GM23248 (cell line): ENCODE data around the gene VPS51. TPM values are rescaled to one million over a fixed set of nuclear protein-coding genes. Genes with fewer than 3 reads are reported as not detected.

ENCODE experiments used
- DNase-seq: peaks from one replicate; pipeline ENCODE4 v3.0.0-alpha.2; 2015
- H2AFZ ChIP-seq: fragments of 200-600 bp; sonication (generic); 2 replicates; pipeline ENCODE4 v1.6.1; 2016; ENCODE audit warnings: antibody characterized with exemption
- H3F3A ChIP-seq: fragments of 200-600 bp; sonication (generic); 2 replicates; pipeline ENCODE4 v1.6.1; 2016; ENCODE audit warnings: mild to moderate bottlenecking, antibody characterized with exemption, mixed run types; ENCODE audit not compliant: insufficient read depth
- H3K27ac ChIP-seq: fragments of 200-600 bp; sonication (generic); 2 replicates; pipeline ENCODE4 v1.5.1; 2016; ENCODE audit warnings: mild to moderate bottlenecking
- H3K27me3 ChIP-seq: fragments of 200-600 bp; sonication (generic); replicated peaks from 2 replicates; pipeline ENCODE4 v1.6.1; 2016; ENCODE audit warnings: mild to moderate bottlenecking; ENCODE audit not compliant: insufficient read depth
- H3K36me3 ChIP-seq: fragments of 200-600 bp; sonication (generic); 2 replicates; pipeline ENCODE4 v1.6.1; 2016; ENCODE audit warnings: low read depth, mild to moderate bottlenecking
- H3K4me1 ChIP-seq: fragments of 200-600 bp; sonication (generic); 2 replicates; pipeline ENCODE4 v1.6.1; 2016; ENCODE audit warnings: mild to moderate bottlenecking; ENCODE audit not compliant: insufficient read depth
- H3K4me2 ChIP-seq: fragments of 200-600 bp; sonication (generic); one replicate; pipeline ENCODE4 v1.6.1; 2016; ENCODE audit warnings: mild to moderate bottlenecking; ENCODE audit not compliant: unreplicated experiment
- H3K4me3 ChIP-seq: fragments of 200-600 bp; sonication (generic); 2 replicates; pipeline ENCODE4 v1.5.1; 2016; ENCODE audit warnings: mild to moderate bottlenecking
- H3K79me2 ChIP-seq: fragments of 200-600 bp; sonication (generic); 2 replicates; pipeline ENCODE4 v1.6.1; 2016; ENCODE audit warnings: mild to moderate bottlenecking; ENCODE audit not compliant: insufficient read depth
- H3K9ac ChIP-seq: fragments of 200-600 bp; sonication (generic); 2 replicates; pipeline ENCODE4 v1.6.1; 2016; ENCODE audit warnings: mild to moderate bottlenecking
- H3K9me2 ChIP-seq: fragments of 200-600 bp; sonication (generic); 2 replicates; pipeline ENCODE4 v1.6.1; 2016; ENCODE audit warnings: mixed run types, mild to moderate bottlenecking, moderate library complexity; ENCODE audit not compliant: insufficient read depth
- H3K9me3 ChIP-seq: fragments of 200-600 bp; sonication (generic); one replicate; pipeline ENCODE4 v1.6.1; 2017; ENCODE audit warnings: low read depth
- H4K20me1 ChIP-seq: fragments of 200-600 bp; sonication (generic); 2 replicates; pipeline ENCODE4 v1.6.0; 2016; ENCODE audit not compliant: insufficient read depth
- EZH2 ChIP-seq: fragments of 200-600 bp; sonication (generic); IDR thresholded peaks from 2 replicates; pipeline ENCODE4 v1.6.1; 2018; ENCODE audit warnings: antibody characterized with exemption, mild to moderate bottlenecking; ENCODE audit not compliant: insufficient read depth, poor library complexity, severe bottlenecking
- EZH2phosphoT487 ChIP-seq: fragments of 200-600 bp; sonication (generic); IDR thresholded peaks from 2 replicates; pipeline ENCODE4 v1.6.1; 2018; ENCODE audit warnings: antibody characterized with exemption, moderate library complexity, mild to moderate bottlenecking, low read depth; ENCODE audit not compliant: insufficient read depth
- WGBS, 2 experiments: methylation state at CpG; one replicate each; pipeline ENCODE4 v1.1.6; 2015 to 2017; ENCODE audit warnings: low lambda C conversion rate in 2 of 2, low coverage in 1 of 2; ENCODE audit errors: missing lambda C conversion rate in 2 of 2; 5-methylcytosine and 5-hydroxymethylcytosine counted together
- in situ Hi-C: fragments of 300-500 bp; cut with MboI; formaldehyde crosslinking; loops from 2 replicates; pipeline ENCODE4 v1.15.0; 2020
- polyA plus RNA-seq: library from polyadenylated mRNA; unstranded; fragments of >200 nt; fragmentation: Nextera tagmentation; extraction: Ambion mirVana; gene quantifications from 2 replicates; pipeline ENCODE4 v1.2.1, GENCODE V29; 2016
- total RNA-seq: library from RNA; depleted of rRNA; stranded (reverse); fragments of >200 nt; shearing (Covaris generic); gene quantifications from 2 replicates; pipeline ENCODE4 v1.2.3, GENCODE V29; 2014

Gene VPS51
- total and polyA plus RNA-seq, 2 experiments from 2014 or later = 30.7 to 339 TPM

DNA sequence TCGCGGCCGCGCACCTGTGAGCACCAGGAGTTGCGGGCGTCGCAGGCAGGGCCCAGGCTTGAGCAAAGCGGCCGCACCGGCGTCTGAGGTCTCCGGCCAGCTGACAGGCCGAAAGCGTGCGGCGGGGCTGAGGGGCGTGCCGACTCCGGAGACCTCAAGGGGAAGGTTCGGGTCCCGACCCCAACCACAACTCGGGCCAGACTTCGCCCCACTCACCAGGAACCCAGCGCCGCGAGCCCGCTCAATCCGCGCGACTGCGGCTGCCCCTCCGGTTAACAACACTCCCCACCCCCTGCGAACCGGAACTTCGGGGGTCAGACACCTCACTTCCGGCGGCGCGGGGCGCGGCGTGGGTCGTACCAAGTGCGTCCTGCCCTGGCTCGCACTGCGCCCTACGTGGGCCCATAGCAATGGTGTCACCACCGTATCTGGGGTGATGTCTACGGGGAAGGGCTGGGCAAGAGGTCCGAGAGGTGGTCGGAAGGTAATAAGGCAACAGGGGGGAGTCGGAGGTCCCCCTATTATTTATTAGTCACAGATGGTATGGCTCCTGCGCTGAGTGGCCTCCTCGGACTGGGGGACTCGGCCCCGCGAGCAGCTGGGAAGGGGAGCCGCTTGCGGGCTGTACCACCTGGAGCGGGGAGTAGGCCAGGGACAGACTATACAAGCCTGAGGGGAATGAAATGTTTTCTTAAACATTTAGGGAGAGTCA is 38.4 kb downstream of the VPS51 start, which contains the start of gene SYVN1:
SYVN1 (minus strand) TSS at position 280 of the 712 bp plus-strand sequence. CDS start 918 bp downstream, outside the sequence.
- Histone ChIP-seq H3K9ac (peak within 1 kb of the TSS; percentile 98), H3K79me2 (peaks cover 37% of the 10 kb centered on the region), H3K9me2 (no peaks in the 10 kb centered on the region), H3K27me3 (no peaks in the 10 kb centered on the region), H3K4me3 (peak within 1 kb of the TSS; percentile 84), H3K4me2 (peak within 1 kb of the TSS; percentile 82), H3K27ac (peak within 1 kb of the TSS; percentile 98), H3K36me3 (peaks cover 4% of the 10 kb centered on the region; the same call in 1 of the 2 replicates), H3F3A (0 out of 2 replicates have a peak, but pooled peaks cover 2% of the 10 kb centered on the region), H3K4me1 (peaks cover 8% of the 10 kb centered on the region), H3K9me3 (no peaks in the 10 kb centered on the region), H2AFZ (peak within 1 kb of the TSS; percentile 82), H4K20me1 (no peaks in the 10 kb centered on the region)
- 1% methylated on average over 55 to 60 of the region's 60 CpGs for WGBS, 2 experiments
- no peak for TF ChIP-seq EZH2
- TF ChIP-seq EZH2phosphoT487 = no peak
- DNase-seq = peak; percentile 95
- in situ Hi-C loops = no loop called here

GRCh38 chr11:65134952-65135632 is 39.1 kb downstream of the VPS51 start:
- peak; percentile 95 for DNase-seq
- no peaks in the 10 kb centered on the region for H3K27me3 ChIP-seq
- no peak for TF ChIP-seq EZH2phosphoT487
- no peak for TF ChIP-seq EZH2
- peak overlapping the region; percentile 98 for H3K27ac ChIP-seq
- 1 to 3% methylated on average over 24 of the region's 24 CpGs for WGBS, 2 experiments
- peak overlapping the region; percentile 82 for H3K4me2 ChIP-seq
- peak overlapping the region; percentile 98 for H3K9ac ChIP-seq
- H3K4me3 ChIP-seq = peak overlapping the region; percentile 84
- H3F3A ChIP-seq = no peaks in the 10 kb centered on the region
- in situ Hi-C loops = no loop called here
- H2AFZ ChIP-seq = peak overlapping the region; percentile 82
- peaks cover 37% of the 10 kb centered on the region for H3K79me2 ChIP-seq
- H3K4me1 ChIP-seq = peaks cover 8% of the 10 kb centered on the region
- H3K9me2 ChIP-seq = no peaks in the 10 kb centered on the region
- H3K36me3 ChIP-seq = 0 out of 2 replicates have a peak, but pooled peaks cover 4% of the 10 kb centered on the region
- no peaks in the 10 kb centered on the region for H4K20me1 ChIP-seq
- no peaks in the 10 kb centered on the region for H3K9me3 ChIP-seq

DNA sequence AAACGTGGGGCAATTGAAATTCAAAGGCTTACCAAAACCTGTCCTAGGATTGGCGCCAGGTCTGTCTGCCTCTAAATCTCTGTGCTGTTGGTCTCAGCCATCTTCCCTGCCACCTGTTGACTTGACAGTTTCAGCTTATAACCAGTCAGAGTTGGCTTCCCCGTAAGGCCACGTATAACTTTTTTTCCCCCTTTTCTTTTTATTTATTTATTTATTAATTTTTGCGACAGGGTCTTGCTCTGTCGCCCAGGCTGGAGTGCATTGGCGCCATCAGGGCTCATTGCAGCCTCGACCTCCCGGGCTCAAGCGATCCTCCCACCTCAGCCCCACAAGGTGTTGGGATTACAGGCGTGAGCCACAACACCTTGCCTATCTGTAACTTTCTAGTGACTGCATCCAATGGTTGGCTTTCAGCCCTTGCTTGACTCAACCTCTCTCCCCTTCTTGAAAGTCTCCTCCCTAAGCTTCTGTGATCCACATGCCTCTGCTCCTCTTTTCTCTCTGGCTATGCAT is 39.7 kb downstream of the VPS51 start:
- in situ Hi-C loops = no loop called here
- Histone ChIP-seq H2AFZ (peak overlapping the region; percentile 82), H3K27ac (peak overlapping the region; percentile 98; the same call in 1 of the 2 replicates)

DNA sequence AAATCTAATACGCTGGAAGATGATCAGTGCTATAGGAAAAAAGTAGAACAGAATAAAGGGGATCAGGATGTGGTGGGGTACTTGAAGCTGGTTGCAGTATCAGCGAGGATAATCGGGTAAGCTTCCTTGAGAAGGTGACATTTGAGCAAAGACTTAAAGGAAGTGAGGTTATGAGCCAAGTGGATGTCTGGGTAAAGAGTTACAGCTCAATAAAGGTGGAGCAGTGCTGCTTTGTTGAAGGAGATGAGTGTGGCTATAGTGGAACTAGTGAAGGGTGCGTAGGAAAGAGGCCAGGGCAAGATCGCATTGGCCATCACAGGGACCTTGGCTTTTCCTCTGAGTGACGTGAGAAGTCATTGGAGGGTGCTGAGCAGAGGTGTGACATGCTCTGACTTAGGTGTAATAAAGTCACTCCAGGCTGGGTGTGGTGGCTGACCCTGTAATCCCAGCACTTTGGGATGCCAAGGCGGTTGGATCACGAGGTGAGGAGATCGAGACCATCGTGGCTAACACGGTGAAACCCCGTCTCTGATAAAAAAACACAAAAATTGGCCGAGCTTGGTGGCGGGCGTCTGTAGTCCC is 40.6 kb downstream of the VPS51 start:
- no peaks in the 10 kb centered on the region for H3K27me3 ChIP-seq
- 86 to 87% methylated on average over 15 of the region's 15 CpGs for WGBS, 2 experiments

More for the DNA sequence above, 39.7 kb downstream of the VPS51 start:
- peaks cover 37% of the 10 kb centered on the region for H3K79me2 ChIP-seq
- H3K9me3 ChIP-seq = no peaks in the 10 kb centered on the region
- H3K9ac ChIP-seq = peak overlapping the region; percentile 98
- no peaks in the 10 kb centered on the region for H3K9me2 ChIP-seq
- WGBS, 2 experiments = 49 to 53% methylated on average over 11 of the region's 11 CpGs
- no peaks in the 10 kb centered on the region for H3F3A ChIP-seq
- H3K4me1 ChIP-seq = peaks cover 8% of the 10 kb centered on the region
- no peak for TF ChIP-seq EZH2
- TF ChIP-seq EZH2phosphoT487 = no peak
- H3K4me2 ChIP-seq = peak overlapping the region; percentile 82
- H4K20me1 ChIP-seq = no peaks in the 10 kb centered on the region
- peak overlapping the region; percentile 84 for H3K4me3 ChIP-seq
- H3K36me3 ChIP-seq = 0 out of 2 replicates have a peak, but pooled peaks cover 4% of the 10 kb centered on the region
- no peak for DNase-seq
- no peaks in the 10 kb centered on the region for H3K27me3 ChIP-seq

More for the DNA sequence above, 40.6 kb downstream of the VPS51 start:
- H3K4me3 ChIP-seq = no peak overlapping the region
- TF ChIP-seq EZH2phosphoT487 (no peak), EZH2 (no peak)
- no peak overlapping the region for H3K9ac ChIP-seq
- H4K20me1 ChIP-seq = no peaks in the 10 kb centered on the region
- no peaks in the 10 kb centered on the region for H3K9me3 ChIP-seq
- H3K4me1 ChIP-seq = peaks cover 8% of the 10 kb centered on the region
- no peaks in the 10 kb centered on the region for H3K9me2 ChIP-seq
- H3F3A ChIP-seq = no peaks in the 10 kb centered on the region
- no peak for DNase-seq
- H3K4me2 ChIP-seq = no peak overlapping the region
- H3K27ac ChIP-seq = no peak overlapping the region
- 0 out of 2 replicates have a peak, but pooled peaks cover 4% of the 10 kb centered on the region for H3K36me3 ChIP-seq
- no peak overlapping the region for H2AFZ ChIP-seq
- peaks cover 28% of the 10 kb centered on the region for H3K79me2 ChIP-seq
- in situ Hi-C loops = no loop called here
